HCT116 (cell line): Measurements from ENCODE around the gene MCOLN1. TPM values are rescaled to one million over a fixed set of nuclear protein-coding genes. Genes with fewer than 3 reads are reported as not detected.

Experiments used
- ATAC-seq: fragments of 200-7000 bp; cut with Tn5 transposase; 2 replicates; pipeline ENCODE4 v1.9.1; 2020; ENCODE audit warnings: mild to moderate bottlenecking, moderate library complexity
- BruUV-seq: library from RNA; stranded (reverse); fragments of 400-500 nt; replicated peaks from 2 replicates; lab custom pipeline; 2021; lab: Mats Ljungman, UMichigan
- CTCF ChIA-PET: fragments of 300-600 bp; sonication (Branson Sonifier 250); formaldehyde crosslinking; loops from one replicate; lab custom pipeline; 2021; ENCODE audit warnings: antibody characterized with exemption; lab: Charles Lee
- POLR2A ChIA-PET: fragments of 300-600, 350-600 bp; sonication (Branson Sonifier 250); formaldehyde crosslinking; loops from one replicate; lab custom pipeline; 2021; ENCODE audit warnings: antibody characterized with exemption; lab: Charles Lee
- RAD21 ChIA-PET, 2 experiments: fragments of 300-600 bp; sonication (Branson Sonifier 250); formaldehyde crosslinking; loops; one replicate each; lab custom pipeline; 2023; ENCODE audit warnings: low total read pairs in 2 of 2; ENCODE audit not compliant: uncharacterized antibody in 2 of 2, unreplicated experiment in 2 of 2, low non-redundant PET in 1 of 2; lab: Charles Lee
- DNase-seq: peaks from one replicate; pipeline ENCODE4 v3.0.0-alpha.2; 2010; ENCODE audit warnings: low read depth, low spot score
- H2AFZ ChIP-seq: fragments of 200-600 bp; shearing (Covaris generic), sonication (generic); 2 replicates; pipeline ENCODE4 v1.6.1; 2017; ENCODE audit warnings: low read depth, mixed run types, mixed read lengths, antibody characterized with exemption, low read length; ENCODE audit not compliant: poor library complexity, severe bottlenecking
- H3K27ac ChIP-seq: 2 replicates; pipeline ENCODE4 v1.5.1; 2012; ENCODE audit warnings: low read depth, low read length
- H3K27me3 ChIP-seq: fragments of 200-600 bp; sonication (generic); 2 replicates; pipeline ENCODE4 v1.6.1; 2016; ENCODE audit warnings: mixed run types, low read length, mixed read lengths; ENCODE audit not compliant: insufficient read depth
- H3K36me3 ChIP-seq, 2 experiments: fragments of 200-500 bp in 1 of 2; fragments of 200-600 bp in 1 of 2; sonication (Bioruptor generic) in 1 of 2; sonication (generic) in 1 of 2; 2 replicates each; pipeline versions ENCODE4 v1.5.1 to v1.6.1; 2014 to 2016; ENCODE audit warnings: low read length in 2 of 2, inconsistent platforms in 1 of 2, mixed read lengths in 1 of 2, mixed run types in 1 of 2; ENCODE audit not compliant: insufficient read depth in 2 of 2, control insufficient read depth in 1 of 2
- H3K4me1 ChIP-seq, 2 experiments: fragments of 200-600 bp in 1 of 2; sonication (generic) in 1 of 2; 2 replicates each; pipeline versions ENCODE4 v1.5.1 to v1.6.1; 2012 to 2017; ENCODE audit warnings: low read length in 2 of 2, inconsistent platforms in 1 of 2, mild to moderate bottlenecking in 1 of 2, mixed read lengths in 1 of 2, mixed run types in 1 of 2, moderate library complexity in 1 of 2; ENCODE audit not compliant: insufficient read depth in 2 of 2, control insufficient read depth in 1 of 2
- H3K4me2 ChIP-seq: fragments of 200-600 bp; sonication (generic); 2 replicates; pipeline ENCODE4 v1.6.1; 2017; ENCODE audit warnings: mixed run types, low read length, mixed read lengths
- H3K4me3 ChIP-seq, 2 experiments: fragments of 200-600 bp in 1 of 2; sonication (generic) in 1 of 2; replicated peaks in 1 of 2; 2 replicates each; pipeline ENCODE4 v1.5.1; 2011 to 2016; ENCODE audit warnings: low read length in 2 of 2, control low read depth in 1 of 2, low read depth in 1 of 2, mild to moderate bottlenecking in 1 of 2, mixed read lengths in 1 of 2, mixed run types in 1 of 2
- H3K79me2 ChIP-seq: fragments of 200-600 bp; sonication (generic); 2 replicates; pipeline ENCODE4 v1.6.1; 2017; ENCODE audit warnings: mild to moderate bottlenecking, mixed run types, low read length, moderate library complexity, mixed read lengths; ENCODE audit not compliant: insufficient read depth
- H3K9ac ChIP-seq: fragments of 200-600 bp; sonication (generic); 2 replicates; pipeline ENCODE4 v1.6.1; 2016; ENCODE audit warnings: low read length, mixed read lengths
- H3K9me2 ChIP-seq: fragments of 200-600 bp; sonication (generic), shearing (Covaris generic); 2 replicates; pipeline ENCODE4 v1.6.1; 2017; ENCODE audit warnings: mixed run types, mild to moderate bottlenecking, moderate library complexity; ENCODE audit not compliant: insufficient read depth
- H3K9me3 ChIP-seq, 2 experiments: fragments of 200-500 bp in 1 of 2; fragments of 200-600 bp in 1 of 2; sonication (Bioruptor generic) in 1 of 2; sonication (generic) in 1 of 2; 2 replicates each; pipeline ENCODE4 v1.6.1; 2014 to 2017; ENCODE audit warnings: low read length in 2 of 2, mixed read lengths in 2 of 2, inconsistent platforms in 1 of 2, low read depth in 1 of 2, mild to moderate bottlenecking in 1 of 2, mixed run types in 1 of 2, moderate library complexity in 1 of 2; ENCODE audit not compliant: control insufficient read depth in 1 of 2, insufficient read depth in 1 of 2
- H4K20me1 ChIP-seq: fragments of 200-600 bp; sonication (generic), shearing (Covaris generic); 2 replicates; pipeline ENCODE4 v1.6.1; 2017; ENCODE audit warnings: mixed run types, mild to moderate bottlenecking, moderate library complexity; ENCODE audit not compliant: insufficient read depth
- CEBPB ChIP-seq: IDR thresholded peaks from 2 replicates; pipeline ENCODE4 v1.6.1; 2012; ENCODE audit warnings: low read depth
- EGR1 ChIP-seq: IDR thresholded peaks from 2 replicates; pipeline ENCODE4 v1.6.1; 2012; ENCODE audit warnings: low read depth
- ELF1 ChIP-seq: IDR thresholded peaks from 2 replicates; pipeline ENCODE4 v1.6.1; 2012; ENCODE audit warnings: low read depth, borderline replicate concordance
- EZH2 ChIP-seq: fragments of 200-600 bp; sonication (generic); IDR thresholded peaks from 2 replicates; pipeline ENCODE4 v1.6.1; 2017; ENCODE audit warnings: antibody characterized with exemption, mixed run types
- EZH2phosphoT487 ChIP-seq: fragments of 200-600 bp; IDR thresholded peaks from 2 replicates; pipeline ENCODE4 v1.6.1; 2018; ENCODE audit warnings: antibody characterized with exemption, borderline replicate concordance
- FOSL1 ChIP-seq: IDR thresholded peaks from 2 replicates; pipeline ENCODE4 v1.6.1; 2012; ENCODE audit warnings: low read depth
- JUND ChIP-seq: IDR thresholded peaks from 2 replicates; pipeline ENCODE4 v1.6.1; 2012
- POLR2AphosphoS5 ChIP-seq: IDR thresholded peaks from 2 replicates; pipeline ENCODE4 v1.6.1; 2011; ENCODE audit warnings: mild to moderate bottlenecking, low read depth, low read length, moderate library complexity
- RAD21 ChIP-seq: IDR thresholded peaks from 2 replicates; pipeline ENCODE4 v1.6.1; 2012; ENCODE audit warnings: low read depth, mild to moderate bottlenecking
- REST ChIP-seq: IDR thresholded peaks from 2 replicates; pipeline ENCODE4 v1.6.1; 2012; ENCODE audit warnings: low read depth
- SIN3A ChIP-seq: IDR thresholded peaks from 2 replicates; pipeline ENCODE4 v1.6.1; 2012; ENCODE audit warnings: low read depth
- SP1 ChIP-seq: IDR thresholded peaks from 2 replicates; pipeline ENCODE4 v1.6.1; 2012; ENCODE audit warnings: low read depth
- TCF7L2 ChIP-seq: IDR thresholded peaks from 2 replicates; pipeline ENCODE4 v1.7.0; 2011; ENCODE audit warnings: borderline replicate concordance, inconsistent platforms; ENCODE audit not compliant: insufficient read depth, insufficient read length; ENCODE audit errors: extremely low read depth
- intact Hi-C: fragments of 100-400 bp; cut with micrococcal nuclease; formaldehyde crosslinking; loops from 2 replicates; pipeline ENCODE4 v1.10.0; 2022
- total RNA-seq: library from RNA; stranded (reverse); gene quantifications from one replicate; pipeline ENCODE4 v1.2.1, GENCODE V29; 2021; ENCODE audit not compliant: unreplicated experiment

Gene MCOLN1
- total RNA-seq, 1 experiment from 2014 or later, result 19.1 TPM

GRCh38 chr19:7559102-7559501 lies 36.7 kb downstream of the MCOLN1 start:
- Histone ChIP-seq H3K79me2 (no peaks in the 10 kb centered on the region), H3K27me3 (no peaks in the 10 kb centered on the region), H3K36me3 (peaks cover 6 to 8% of the 10 kb centered on the region in 2 experiments; a peak in 3 of 4 replicates), H3K9me3 (no peaks in the 10 kb centered on the region), H3K4me1 (no peaks in the 10 kb centered on the region), H4K20me1 (no peaks in the 10 kb centered on the region), H3K27ac (no peak overlapping the region), H3K4me3 (no peak overlapping the region), H3K9me2 (no peaks in the 10 kb centered on the region), H2AFZ (no peak overlapping the region), H3K4me2 (no peak overlapping the region), H3K9ac (no peak overlapping the region)
- POLR2A ChIA-PET, result no interaction called here
- CTCF ChIA-PET, result interaction anchor here (1.6 kb wide), 1 partner anchor 9 kb away, joined by 8 read pairs; no protein-coding TSS in a partner anchor
- DNase-seq (no peak), ATAC-seq (no peak)
- BruUV-seq, result no TSS peak
- TF ChIP-seq EZH2 (no peak), REST (no peak), SIN3A (no peak), RAD21 (no peak), TCF7L2 (no peak), EGR1 (no peak), EZH2phosphoT487 (no peak), FOSL1 (no peak), CEBPB (no peak), SP1 (no peak), POLR2AphosphoS5 (no peak), JUND (no peak), ELF1 (no peak)
- RAD21 ChIA-PET, result no interaction called here
- intact Hi-C loops, result no loop called here
